Keratinocyte (primary cell): ENCODE results near the gene UFD1. TPM values are rescaled to one million over a fixed set of nuclear protein-coding genes. Genes with fewer than 3 reads are reported as not detected.

Source experiments
- DNase-seq: peaks from one replicate; pipeline ENCODE4 v3.0.0-alpha.2; 2011; ENCODE audit warnings: low read depth, missing footprints, low spot score
- FAIRE-seq: peaks from 2 replicates; lab custom pipeline; 2011; peaks lifted over from hg19 to GRCh38; lab: Jason Lieb, UNC
- H2AFZ ChIP-seq: 2 replicates; pipeline ENCODE4 v1.6.0; 2012; ENCODE audit warnings: low read length, control low read depth, inconsistent platforms; ENCODE audit not compliant: control insufficient read depth
- H3K27ac ChIP-seq: 2 replicates; pipeline ENCODE4 v1.5.1; 2011; ENCODE audit warnings: low read length; ENCODE audit not compliant: control insufficient read depth, insufficient read depth
- H3K27me3 ChIP-seq: 3 replicates; pipeline ENCODE4 v1.6.0; 2011; ENCODE audit warnings: low read length; ENCODE audit not compliant: control insufficient read depth, insufficient read depth; ENCODE audit errors: extremely low read depth
- H3K36me3 ChIP-seq, 2 experiments: 2 replicates in 1 of 2; 3 replicates in 1 of 2; pipeline ENCODE4 v1.5.1; 2011; ENCODE audit warnings: low read length in 2 of 2, mild to moderate bottlenecking in 1 of 2; ENCODE audit not compliant: control insufficient read depth in 2 of 2, insufficient read depth in 2 of 2; ENCODE audit errors: extremely low read depth in 1 of 2
- H3K4me1 ChIP-seq: 3 replicates; pipeline ENCODE4 v1.5.1; 2011; ENCODE audit warnings: low read length; ENCODE audit not compliant: control insufficient read depth, insufficient read depth; ENCODE audit errors: extremely low read depth
- H3K4me2 ChIP-seq: 3 replicates; pipeline ENCODE4 v1.6.0; 2011; ENCODE audit warnings: low read depth, low read length; ENCODE audit not compliant: control insufficient read depth, insufficient read depth; ENCODE audit errors: extremely low read depth
- H3K4me3 ChIP-seq, 3 experiments: fragments of 200-600 bp in 1 of 3; sonication (generic) in 1 of 3; 2 replicates in 2 of 3; 3 replicates in 1 of 3; pipeline ENCODE4 v1.5.1; 2011 to 2016; ENCODE audit warnings: low read length in 3 of 3, mild to moderate bottlenecking in 3 of 3, control low read depth in 2 of 3, inconsistent platforms in 1 of 3, low read depth in 1 of 3, mixed read lengths in 1 of 3, mixed run types in 1 of 3, moderate library complexity in 1 of 3; ENCODE audit not compliant: control insufficient read depth in 2 of 3, insufficient read depth in 2 of 3; ENCODE audit errors: extremely low read depth in 1 of 3
- H3K79me2 ChIP-seq: 2 replicates; pipeline ENCODE4 v1.6.0; 2012; ENCODE audit warnings: low read length; ENCODE audit not compliant: control insufficient read depth, insufficient read depth
- H3K9ac ChIP-seq: 3 replicates; pipeline ENCODE4 v1.6.0; 2011; ENCODE audit warnings: low read length; ENCODE audit not compliant: control insufficient read depth, insufficient read depth; ENCODE audit errors: extremely low read depth
- H3K9me1 ChIP-seq: 3 replicates; pipeline ENCODE4 v1.6.0; 2011; ENCODE audit warnings: low read length; ENCODE audit not compliant: control insufficient read depth, insufficient read depth; ENCODE audit errors: extremely low read depth
- H3K9me3 ChIP-seq: 2 replicates; pipeline ENCODE4 v1.5.1; 2012; ENCODE audit warnings: low read depth, low read length; ENCODE audit not compliant: control insufficient read depth
- H4K20me1 ChIP-seq: 3 replicates; pipeline ENCODE4 v1.6.0; 2011; ENCODE audit warnings: low read length; ENCODE audit not compliant: control insufficient read depth, insufficient read depth; ENCODE audit errors: extremely low read depth
- CTCF ChIP-seq, 3 experiments: IDR thresholded peaks in 1 of 3; conservative IDR thresholded peaks in 1 of 3; optimal IDR thresholded peaks in 1 of 3; 2 replicates in 2 of 3; 3 replicates in 1 of 3; pipeline versions ENCODE3 to v1.5.1; 2011; ENCODE audit warnings: low read length in 3 of 3, mild to moderate bottlenecking in 3 of 3, moderate library complexity in 2 of 3, control low read depth in 1 of 3, inconsistent platforms in 1 of 3; ENCODE audit not compliant: insufficient read depth in 2 of 3; ENCODE audit errors: extremely low read depth in 1 of 3
- EZH2 ChIP-seq: IDR thresholded peaks from one replicate; pipeline ENCODE4 v1.6.1; 2012; ENCODE audit warnings: inconsistent platforms, mild to moderate bottlenecking, low read length, moderate library complexity
- dilution Hi-C: fragments of 300-500 bp; cut with MboI; formaldehyde crosslinking; loops from one replicate; pipeline ENCODE4 v1.7.0; 2020; ENCODE audit warnings: low sequenced_read_pairs; ENCODE audit not compliant: extremely low pct_ligation_motif_present
- polyA plus RNA-seq, 5 experiments: library from polyadenylated mRNA; depleted of rRNA in 3 of 5; stranded (reverse) in 3 of 5; stranded (forward) in 1 of 5; unstranded in 1 of 5; fragments of >200 nt; gene quantifications; 1 replicate in 1 of 5; 2 replicates in 3 of 5; 3 replicates in 1 of 5; pipeline versions ENCODE4 v1.2.1 to v1.2.3, GENCODE V29; 2011 to 2012; ENCODE audit warnings: missing spikeins in 2 of 5, low read depth in 1 of 5, low replicate concordance in 1 of 5

UFD1 gene
- polyA plus RNA-seq, 1 donor (not counting 4 experiments of a cell fraction or from before 2014, with no cell fraction given) = 145 TPM

- Histone ChIP-seq H3K36me3 (peaks cover 0 to 6% of the 10 kb centered on the region in 2 experiments), H3K27me3 (no peaks in the 10 kb centered on the region), H3K79me2 (no peaks in the 10 kb centered on the region), H3K9me1 (no peaks in the 10 kb centered on the region), H2AFZ (no peak overlapping the region), H3K4me1 (peaks cover 7% of the 10 kb centered on the region), H3K4me3 (no peak overlapping the region), H3K9ac (no peak overlapping the region), H3K4me2 (no peak overlapping the region), H3K9me3 (no peaks in the 10 kb centered on the region), H4K20me1 (no peaks in the 10 kb centered on the region), H3K27ac (no peak overlapping the region)
- FAIRE-seq (no peak), DNase-seq (no peak)
- TF ChIP-seq EZH2 (no peak), CTCF (optimal IDR thresholded peaks at IDR 0.05 in 1 of 3, IDR thresholded peaks at IDR 0.05 in 1 of 3, conservative IDR thresholded peaks at IDR 0.05 in 1 of 3; ENCODE audit: extremely low read depth in 1 of 3, insufficient read depth in 2 of 3, low read length in 3 of 3) (no peak)
- dilution Hi-C loops = no loop called here
These were observed 29.2 kb upstream of the UFD1 start for GRCh38 chr22:19508024-19508776.

- dilution Hi-C loops = no loop called here
- no peak for FAIRE-seq
- no peaks in the 10 kb centered on the region for H3K79me2 ChIP-seq
- no peaks in the 10 kb centered on the region for H3K9me3 ChIP-seq
- H3K4me3 ChIP-seq = no peak overlapping the region
- H3K9ac ChIP-seq = no peak overlapping the region
- H3K36me3 ChIP-seq = peaks cover 0 to 3% of the 10 kb centered on the region in 2 experiments
- H3K27me3 ChIP-seq = no peaks in the 10 kb centered on the region
- no peak for DNase-seq
- no peak overlapping the region for H2AFZ ChIP-seq
- H3K27ac ChIP-seq = no peak overlapping the region
- no peaks in the 10 kb centered on the region for H4K20me1 ChIP-seq
- TF ChIP-seq EZH2 (no peak), CTCF (optimal IDR thresholded peaks at IDR 0.05 in 1 of 3, IDR thresholded peaks at IDR 0.05 in 1 of 3, conservative IDR thresholded peaks at IDR 0.05 in 1 of 3; ENCODE audit: extremely low read depth in 1 of 3, insufficient read depth in 2 of 3, low read length in 3 of 3) (no peak)
- no peaks in the 10 kb centered on the region for H3K9me1 ChIP-seq
- H3K4me2 ChIP-seq = no peak overlapping the region
- H3K4me1 ChIP-seq = peaks cover 7% of the 10 kb centered on the region
These were observed 28.5 kb upstream of the UFD1 start for GRCh38 chr22:19507534-19507861.
